ENCODE measurements around the gene DLG3.
"Not testable (repeated sequence)": the region's sequence is repeated elsewhere in the genome, so short reads cannot be mapped to it uniquely, and the experiment has no call there.

DLG3 gene

GRCh38 chrX:70444326-70444945, at the start of gene DLG3:
Gene DLG3 (plus strand): TSS chrX:70444835. CDS start chrX:70445202, 367 bp downstream.
- DNase-seq: peak; percentile 58 to 89 (median 79)
- intact Hi-C loops (cut with DNase I): loop anchor here (10.0 kb wide), 1 partner anchor 310 kb away; the partner anchor contains the start of gene IGBP1

GRCh38 chrX:70398899-70399298, 45.7 kb upstream of the DLG3 start:
- intact Hi-C loops (cut with DNase I): no loop called here

GRCh38 chrX:70400181-70400580, 44.5 kb upstream of the DLG3 start:
- DNase-seq; intact Hi-C loops (cut with DNase I): not testable (repeated sequence)

More at GRCh38 chrX:70398899-70399298, 45.7 kb upstream of the DLG3 start:
- no peak for DNase-seq

GRCh38 chrX:70402721-70403120, 41.9 kb upstream of the DLG3 start:
- DNase-seq: no peak
- intact Hi-C loops (cut with DNase I): no loop called here

GRCh38 chrX:70405003-70405402, 39.6 kb upstream of the DLG3 start:
- no peak for DNase-seq
- intact Hi-C loops (cut with DNase I): no loop called here

- intact Hi-C loops (cut with DNase I): no loop called here
- DNase-seq: no peak
These were observed 33.7 kb upstream of the DLG3 start for GRCh38 chrX:70410921-70411320.

GRCh38 chrX:70411475-70411874, 33.2 kb upstream of the DLG3 start:
- intact Hi-C loops (cut with DNase I): no loop called here

GRCh38 chrX:70421618-70422017, 23.0 kb upstream of the DLG3 start:
- intact Hi-C loops (cut with DNase I): no loop called here
- DNase-seq: peak in 28 of 42 donors; percentile 14 to 74 (median 49)

More at GRCh38 chrX:70411475-70411874, 33.2 kb upstream of the DLG3 start:
- DNase-seq: no peak

- DNase-seq: peak in 11 of 42 donors; percentile 4 to 61 (median 26)
- intact Hi-C loops (cut with DNase I): no loop called here
These were observed 21.7 kb upstream of the DLG3 start, which contains the start of gene GDPD2 for GRCh38 chrX:70422851-70423341. Gene GDPD2 (plus strand): TSS chrX:70423314. CDS start chrX:70424985, 1,671 bp downstream.

- no peak for DNase-seq
- intact Hi-C loops (cut with DNase I): no loop called here
These were observed 20.5 kb upstream of the DLG3 start for GRCh38 chrX:70423936-70424675.

GRCh38 chrX:70424801-70425200, 19.8 kb upstream of the DLG3 start:
- intact Hi-C loops (cut with DNase I): no loop called here
- no peak for DNase-seq

- DNase-seq: no peak
- intact Hi-C loops (cut with DNase I): no loop called here
These were observed 18.1 kb upstream of the DLG3 start for GRCh38 chrX:70426286-70427278.

- DNase-seq: no peak
- intact Hi-C loops (cut with DNase I): no loop called here
These were observed 17.3 kb upstream of the DLG3 start for GRCh38 chrX:70427365-70427764.

GRCh38 chrX:70429759-70430158, 14.9 kb upstream of the DLG3 start:
- no peak for DNase-seq
- intact Hi-C loops (cut with DNase I): no loop called here

- intact Hi-C loops (cut with DNase I): no loop called here
- peak in 1 of 42 donors; percentile 16 for DNase-seq
These were observed 11.4 kb upstream of the DLG3 start for GRCh38 chrX:70432936-70433847.

GRCh38 chrX:70433848-70434351, 10.7 kb upstream of the DLG3 start:
- intact Hi-C loops (cut with DNase I): no loop called here
- peak; percentile 34 to 86 (median 74) for DNase-seq

- intact Hi-C loops (cut with DNase I): no loop called here
- DNase-seq: peak; percentile 70 to 92 (median 82)
These were observed 10.2 kb upstream of the DLG3 start for GRCh38 chrX:70434352-70434866.
